GM19025 (cell line): ENCODE data around the gene PTPRN2.

Experiments
- ATAC-seq: cut with Tn5 transposase; IDR thresholded peaks from one replicate; pipeline ENCODE4 v1.9.1; 2021; ENCODE audit warnings: mild to moderate bottlenecking, low read depth, moderate library complexity; ENCODE audit not compliant: unreplicated experiment

Gene PTPRN2

DNA sequence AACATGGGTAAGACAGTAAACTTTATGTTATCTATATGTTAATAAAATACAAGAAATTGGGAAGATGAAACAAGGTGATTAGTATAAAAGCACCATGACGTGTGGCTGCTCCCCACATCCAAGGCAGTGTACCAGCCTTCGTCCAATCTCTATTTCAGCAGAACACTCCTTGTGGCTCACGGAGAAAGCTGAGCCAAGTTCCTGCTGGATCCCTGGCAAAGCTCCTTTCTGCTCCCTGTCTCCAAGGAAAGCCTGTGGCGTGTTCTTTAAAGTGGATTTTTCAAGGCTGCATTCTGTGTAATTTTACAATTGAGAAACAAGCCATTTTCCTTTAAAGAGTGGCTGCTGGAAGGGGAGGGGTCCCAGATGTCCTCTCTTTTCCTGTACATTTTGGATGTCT is 467.3 kb downstream of the PTPRN2 start:
- ATAC-seq, result no peak

DNA sequence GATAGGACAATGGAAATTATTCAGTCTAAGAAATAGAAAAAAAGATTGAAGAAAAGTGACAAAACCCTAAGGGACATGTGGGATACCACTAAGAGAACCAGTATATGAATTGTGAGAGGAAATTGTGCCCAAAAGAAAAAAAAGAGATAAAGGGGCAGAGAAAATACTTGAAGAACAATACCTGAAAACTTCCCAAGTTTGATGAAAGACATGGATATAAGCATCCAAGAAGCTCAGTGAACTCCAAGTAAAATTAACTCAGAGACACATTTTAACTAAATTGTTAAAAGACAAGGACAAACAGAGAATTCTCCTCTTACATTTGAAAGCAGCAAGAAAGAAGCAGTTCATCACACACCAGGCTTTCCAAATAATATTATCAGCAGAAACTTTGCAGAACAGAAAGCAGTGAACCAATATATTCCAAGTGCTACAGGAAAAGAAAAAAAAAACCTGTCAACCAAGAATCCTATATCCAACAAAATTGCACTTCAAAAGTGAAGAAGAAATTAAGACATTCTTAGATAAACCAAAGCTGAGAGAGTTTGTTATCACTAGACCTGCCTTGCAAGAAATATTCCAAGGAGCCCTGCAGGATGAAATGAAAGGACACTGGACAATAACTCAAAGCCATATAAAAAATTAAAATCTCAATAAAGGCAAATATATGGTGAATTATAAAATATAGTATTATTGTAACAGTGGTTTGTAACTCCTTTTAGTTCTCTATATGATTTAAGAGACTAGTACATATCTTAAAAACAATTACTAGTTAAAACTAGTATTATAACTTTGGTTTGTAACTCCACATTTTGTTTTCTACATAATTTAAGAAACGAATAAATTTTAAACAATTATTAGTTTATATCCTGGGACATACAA is 470.0 kb downstream of the PTPRN2 start:
- ATAC-seq, result no peak

DNA sequence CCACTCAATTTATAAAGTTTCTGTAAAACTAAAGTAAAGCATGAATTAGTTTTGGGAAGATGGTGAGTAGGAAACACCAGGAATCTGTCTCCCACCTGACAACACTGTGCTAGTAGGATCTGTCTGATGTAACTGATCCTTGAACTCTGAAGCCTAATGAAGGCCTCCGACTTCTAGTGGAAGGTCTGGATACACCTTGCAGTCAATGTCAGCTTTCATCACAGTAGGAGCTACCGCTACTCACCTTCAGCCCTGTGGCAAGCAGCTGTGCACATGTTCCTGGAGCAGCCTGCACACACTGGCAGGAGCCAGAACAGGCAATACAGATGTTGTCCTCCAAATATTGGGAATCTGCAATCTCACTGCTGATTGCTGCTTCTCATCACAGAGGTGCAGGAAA is 471.4 kb downstream of the PTPRN2 start:
- ATAC-seq, result no peak

DNA sequence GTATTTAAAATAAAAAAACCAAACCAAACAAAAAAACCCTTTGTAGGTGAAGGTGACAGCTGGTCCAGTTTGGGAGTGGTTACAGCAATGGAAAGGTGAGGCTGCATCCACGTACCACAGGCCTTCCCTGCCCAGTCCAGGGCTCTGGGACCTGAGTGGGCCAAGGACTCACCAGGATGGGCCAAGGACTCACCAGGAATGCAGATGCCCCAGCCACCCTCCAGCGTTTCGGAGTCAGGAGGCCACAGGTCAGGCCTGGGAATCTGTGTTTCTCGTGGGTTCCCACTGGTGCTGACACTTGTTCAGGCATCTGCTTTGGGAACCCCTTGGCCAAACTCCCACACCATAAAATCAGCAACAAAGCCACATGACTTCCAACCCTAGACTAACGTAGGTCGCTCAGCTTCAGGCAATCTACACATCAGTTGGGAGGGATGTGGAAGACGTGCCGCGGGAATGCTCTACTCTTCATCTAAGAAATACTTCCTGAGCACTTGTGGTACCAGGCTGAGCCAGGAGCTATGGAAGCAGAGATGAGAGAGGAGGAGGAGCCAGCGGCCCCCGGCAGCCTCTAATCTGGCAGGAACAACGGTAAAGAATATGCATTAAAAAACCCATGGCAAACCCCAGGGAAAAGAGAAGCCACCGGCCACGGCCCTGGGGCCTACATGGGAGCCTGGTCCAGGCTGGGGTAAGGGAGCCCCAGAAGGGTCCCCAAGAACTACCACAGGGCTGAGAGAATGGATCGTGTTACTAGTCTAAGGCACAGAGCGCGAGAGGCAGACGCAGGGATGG is 473.4 kb downstream of the PTPRN2 start:
- ATAC-seq, result no peak

DNA sequence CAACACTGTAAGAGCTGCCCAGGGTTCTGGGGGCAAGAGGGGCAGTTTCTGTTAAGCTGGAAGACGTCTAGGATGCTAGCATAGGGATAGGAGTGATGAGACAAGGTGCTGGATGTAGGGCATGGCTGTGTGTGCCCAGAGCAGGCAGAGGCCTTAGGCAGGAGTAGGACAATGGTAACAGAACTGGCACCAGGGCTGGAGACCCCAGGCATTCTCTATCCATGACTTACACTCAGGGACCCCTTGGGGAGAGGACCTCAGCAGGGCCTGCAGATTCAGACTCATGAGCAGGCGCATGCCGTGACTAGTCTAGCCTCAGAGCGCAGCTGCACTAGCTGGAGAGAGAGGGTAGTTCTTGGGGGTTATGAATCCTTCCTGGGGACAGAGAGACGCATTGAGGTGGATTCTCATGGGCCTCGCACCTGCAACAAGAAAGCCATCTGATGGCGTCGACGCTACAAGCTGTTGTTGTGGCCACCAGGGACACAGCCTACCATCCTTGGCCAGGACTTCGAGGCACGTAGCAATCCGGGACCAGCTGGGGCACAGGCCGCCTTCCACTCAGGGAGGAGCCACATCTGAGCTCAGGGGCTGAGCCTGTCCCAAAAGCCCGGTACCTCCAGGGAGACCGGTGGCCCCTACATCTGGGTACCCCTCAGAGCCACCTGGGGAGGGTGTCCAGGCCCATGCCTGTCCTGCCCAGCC is 474.1 kb downstream of the PTPRN2 start:
- no peak for ATAC-seq

DNA sequence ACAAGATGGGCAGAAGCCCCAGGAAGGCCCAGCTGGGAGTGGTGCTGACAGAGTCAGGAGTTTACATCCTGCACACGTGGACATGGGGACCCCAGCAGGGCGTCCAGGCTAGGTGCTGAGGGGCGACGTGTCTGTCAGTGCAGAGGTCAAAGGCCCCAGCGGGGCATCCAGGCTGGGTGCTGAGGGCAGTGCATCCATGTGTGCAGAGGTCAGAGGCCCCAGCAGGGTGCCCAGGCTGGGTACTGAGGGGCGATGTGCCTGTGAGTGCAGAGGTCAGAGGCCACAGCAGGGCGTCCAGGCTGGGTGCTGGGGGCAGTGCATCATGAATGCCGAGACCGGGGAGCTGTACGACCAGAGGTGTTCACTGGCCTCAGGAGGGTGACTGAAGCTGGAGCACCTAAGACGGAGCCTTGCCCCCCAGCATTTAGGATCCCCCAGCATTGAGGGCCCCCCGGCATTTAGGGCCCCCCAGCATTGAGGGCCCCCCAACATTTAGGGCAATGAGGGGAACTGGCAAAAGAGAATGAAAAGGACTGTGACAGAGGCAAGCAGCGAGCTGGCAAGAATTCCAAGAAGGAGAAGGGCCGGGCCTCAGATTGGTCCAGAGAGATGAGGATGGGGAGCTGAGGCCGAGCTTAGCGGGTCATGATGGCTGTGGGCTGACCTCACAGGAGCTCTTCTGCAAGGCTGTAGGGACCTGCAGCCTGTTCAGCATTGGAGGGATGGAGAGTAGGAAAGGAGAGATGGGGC is 474.9 kb downstream of the PTPRN2 start:
- ATAC-seq, result no peak

DNA sequence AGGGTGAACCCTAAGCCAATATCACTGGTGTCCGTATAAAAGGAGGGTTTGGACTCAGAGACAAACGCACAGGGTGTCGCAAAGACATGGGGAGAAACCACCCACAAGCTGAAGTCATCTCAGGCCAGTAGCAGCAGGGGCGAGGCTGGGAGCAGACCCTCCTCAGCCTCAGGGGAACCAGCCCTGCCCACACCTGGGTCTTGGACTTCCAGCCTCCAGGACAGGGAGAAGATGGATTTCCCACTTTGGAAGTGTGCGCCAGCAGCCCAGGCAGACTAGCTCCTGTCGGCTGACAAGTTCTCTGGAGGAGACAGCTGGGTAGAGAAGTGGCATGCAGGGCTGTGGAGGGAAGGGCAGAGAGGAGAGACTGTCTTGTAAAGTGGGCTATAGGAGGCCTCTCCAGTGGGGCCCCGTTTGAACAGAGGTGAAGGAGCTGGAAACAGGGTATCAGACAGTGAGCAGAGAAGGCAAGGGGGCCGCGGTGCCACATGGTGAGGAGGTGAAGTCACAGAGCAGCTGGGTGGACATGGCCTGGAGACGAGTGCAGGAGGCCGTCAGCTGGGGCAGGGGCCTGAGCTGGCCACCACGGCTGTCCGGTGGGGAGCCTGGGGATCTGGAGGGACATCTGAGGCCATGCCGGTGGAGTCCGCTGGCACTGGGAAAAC is 475.6 kb downstream of the PTPRN2 start:
- ATAC-seq, result no peak

DNA sequence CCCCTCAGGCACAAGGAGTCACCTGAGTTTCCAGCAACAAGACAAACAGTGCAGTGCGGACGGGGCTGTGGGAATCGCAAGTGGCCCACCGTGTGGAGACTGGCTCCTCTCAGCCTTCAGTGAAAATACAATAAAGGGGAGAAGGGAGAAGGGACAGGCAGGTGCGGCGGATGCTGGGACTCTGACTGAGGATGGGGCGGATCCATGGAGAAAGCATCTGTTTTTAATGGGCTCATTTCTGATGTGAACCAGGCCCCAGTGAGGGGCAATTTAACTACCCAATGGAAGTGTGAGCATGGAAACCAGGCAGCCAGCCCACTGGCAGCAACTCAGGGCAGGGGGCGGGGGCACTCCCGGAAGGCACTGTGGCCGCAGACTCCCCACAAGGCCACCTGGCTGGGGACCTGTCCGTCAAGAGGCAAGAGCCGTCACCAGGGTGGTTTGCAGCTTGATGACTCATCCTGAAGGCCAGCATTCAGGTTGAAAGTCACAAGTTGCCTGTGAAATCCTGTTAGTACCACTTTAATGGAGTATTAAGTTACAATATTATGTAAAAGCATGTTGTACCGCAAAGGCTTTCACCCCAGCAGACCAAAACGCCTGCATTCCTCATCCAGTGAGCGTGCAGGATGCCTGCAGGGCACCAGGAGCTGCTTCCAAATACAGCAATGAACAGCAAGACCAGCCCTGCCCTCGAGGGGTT is 476.4 kb downstream of the PTPRN2 start:
- no peak for ATAC-seq

DNA sequence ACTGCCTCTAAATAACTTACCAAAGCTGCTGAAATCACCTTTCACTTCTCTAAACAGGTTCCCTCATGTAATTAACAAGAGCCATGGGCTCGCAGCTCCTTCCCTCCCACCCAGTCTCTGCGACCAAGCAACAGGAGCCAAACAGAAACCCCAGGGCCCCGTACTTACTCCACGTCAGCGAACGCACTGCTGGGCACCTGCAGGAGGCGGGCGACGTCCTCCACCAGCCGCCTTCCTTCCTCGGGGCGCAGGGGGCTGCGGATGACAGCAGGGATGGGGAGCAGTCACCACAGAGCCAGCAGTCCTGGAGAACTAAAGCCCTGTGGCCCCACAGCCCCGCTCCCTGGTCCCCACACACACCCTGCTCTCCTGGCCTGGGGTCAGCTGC is 477.0 kb downstream of the PTPRN2 start:
- ATAC-seq, result no peak

DNA sequence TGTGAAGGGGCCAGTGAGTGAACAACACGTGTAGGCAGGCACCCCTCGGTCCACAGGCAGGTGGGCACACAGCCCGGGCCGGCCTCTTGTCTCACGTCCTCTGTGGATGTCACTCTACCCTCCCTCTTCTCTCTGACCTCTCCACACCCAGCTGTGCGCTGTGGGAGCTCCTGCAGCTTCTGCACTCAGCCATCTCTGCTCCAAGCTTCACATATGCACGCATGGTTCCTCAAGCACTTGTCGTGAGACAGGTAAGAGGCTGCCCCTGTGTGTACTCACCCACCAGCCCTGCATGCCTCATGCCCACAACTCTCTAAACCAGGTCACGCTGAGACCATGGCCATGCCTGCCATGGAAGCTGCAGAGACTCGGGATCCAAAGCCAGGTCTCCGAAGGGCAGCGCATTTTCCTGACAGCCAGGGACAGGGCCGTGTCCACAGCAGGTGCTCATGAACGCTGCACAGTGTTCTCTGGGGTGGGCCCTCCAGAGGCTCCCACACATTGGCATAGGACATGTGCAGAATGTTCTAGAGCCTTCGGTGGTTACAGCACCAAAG is 477.5 kb downstream of the PTPRN2 start:
- no peak for ATAC-seq

DNA sequence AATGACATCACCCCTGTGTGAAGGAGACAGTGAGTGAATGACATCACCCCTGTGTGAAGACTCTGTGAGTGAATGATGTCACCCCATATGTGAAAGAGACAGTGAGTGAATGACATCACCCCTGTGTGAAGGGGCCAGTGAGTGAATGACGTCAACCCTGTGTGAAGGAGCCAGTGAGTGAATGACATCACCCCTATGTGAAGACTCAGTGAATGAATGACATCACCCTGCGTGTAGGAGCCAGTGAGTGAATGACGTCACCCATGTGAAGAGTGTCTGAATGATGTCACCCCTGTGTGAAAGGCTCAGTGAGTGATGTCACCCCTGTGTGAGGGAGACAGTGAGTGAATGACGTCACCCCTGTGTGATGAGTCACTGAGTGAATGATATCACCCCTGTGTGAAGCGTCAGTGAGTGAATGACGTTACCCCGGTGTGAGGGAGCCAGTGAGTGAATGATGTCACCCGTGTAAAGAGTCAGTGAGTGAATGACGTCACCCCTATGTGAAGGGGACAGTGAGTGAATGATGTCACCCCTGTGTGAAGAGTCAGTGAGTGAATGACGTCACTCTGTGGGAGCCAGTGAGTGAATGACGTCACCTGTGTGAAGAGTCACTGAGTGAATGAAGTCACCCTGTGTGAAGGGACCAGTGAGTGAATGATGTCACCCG is 478.1 kb downstream of the PTPRN2 start:
- no peak for ATAC-seq

DNA sequence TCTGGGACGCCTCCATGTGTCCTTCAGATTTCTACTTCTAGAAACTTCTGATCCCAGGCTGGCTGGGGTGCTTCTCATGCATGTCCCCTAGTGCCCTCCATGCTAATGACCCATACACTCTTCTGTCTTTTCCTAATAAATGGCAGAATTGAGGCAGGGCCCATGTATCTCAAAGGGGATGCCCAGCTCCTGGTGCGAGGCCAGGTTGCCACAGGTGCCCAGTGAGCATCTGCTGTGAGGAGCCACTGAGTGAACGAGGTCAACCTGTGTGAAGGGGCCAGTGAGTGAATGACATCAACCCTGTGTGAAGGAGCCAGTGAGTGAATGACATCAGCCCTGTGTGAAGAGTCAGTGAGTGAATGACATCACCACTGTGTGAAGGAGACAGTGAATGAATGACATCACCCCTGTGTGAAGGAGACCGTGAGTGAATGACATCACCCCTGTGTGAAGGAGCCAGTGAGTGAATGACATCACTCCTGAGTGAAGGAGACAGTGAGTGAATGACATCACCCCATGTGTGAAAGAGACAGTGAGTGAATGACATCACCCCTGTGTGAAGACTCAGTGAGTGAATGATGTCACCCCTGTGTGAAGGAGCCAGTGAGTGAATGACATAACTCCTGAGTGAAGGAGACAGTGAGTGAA is 478.9 kb downstream of the PTPRN2 start:
- no peak for ATAC-seq

DNA sequence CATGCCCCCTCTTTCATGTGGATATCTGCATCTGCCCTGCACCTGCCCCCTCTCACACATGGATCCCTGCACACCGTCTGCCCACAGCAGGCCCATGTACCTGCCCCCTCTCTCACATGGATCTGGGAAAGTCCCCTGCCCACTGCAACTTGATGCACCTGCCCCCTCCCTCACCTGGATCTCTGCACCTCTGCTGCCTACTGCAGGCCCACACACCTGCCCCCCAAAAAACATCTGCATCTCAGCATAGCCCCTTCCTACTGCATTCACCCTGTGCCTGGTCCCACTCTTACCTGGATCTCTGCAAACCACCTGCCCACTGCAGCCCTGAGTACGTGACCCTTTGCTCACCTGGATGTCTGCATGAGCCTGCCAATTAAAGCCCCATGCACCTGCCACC is 479.8 kb downstream of the PTPRN2 start:
- no peak for ATAC-seq

DNA sequence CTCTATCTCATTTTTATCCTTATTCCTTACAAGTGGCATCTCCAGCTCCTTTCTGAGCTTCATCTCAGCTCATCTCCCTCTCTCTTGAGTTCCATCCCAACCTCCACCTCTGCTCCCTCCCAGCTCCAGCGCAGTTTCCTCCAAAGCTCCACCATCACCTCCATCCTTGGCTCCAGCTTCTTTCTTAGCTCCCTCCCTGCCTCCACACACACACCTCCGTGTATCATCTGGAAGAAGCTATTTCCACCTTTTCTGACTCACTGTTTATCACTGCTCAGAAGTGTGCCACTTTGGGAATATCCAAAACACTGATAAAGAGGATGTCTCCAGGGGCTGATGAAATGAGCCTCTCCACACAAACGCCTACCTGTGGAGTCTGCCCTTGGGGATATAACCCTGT is 481.4 kb downstream of the PTPRN2 start:
- no peak for ATAC-seq

DNA sequence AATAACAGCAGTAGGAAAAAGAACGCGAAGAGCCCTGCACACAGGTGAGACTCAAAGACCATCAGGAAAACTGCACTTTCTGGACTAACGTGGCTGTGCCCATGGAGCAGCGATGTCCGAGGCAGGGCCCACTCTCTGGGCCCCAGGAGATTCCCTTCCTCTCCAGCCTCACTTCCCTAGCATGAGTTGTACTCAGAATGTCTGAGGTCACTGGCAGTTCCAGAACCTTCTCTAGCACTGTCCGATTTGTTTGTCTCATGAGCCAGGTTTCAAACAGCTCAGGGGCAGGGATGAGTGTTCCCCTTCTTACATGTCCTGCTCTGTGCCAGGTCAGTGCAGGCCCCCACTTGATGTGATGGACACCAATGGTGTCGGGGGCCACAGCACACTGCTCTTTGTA is 484.2 kb downstream of the PTPRN2 start:
- ATAC-seq, result no peak

DNA sequence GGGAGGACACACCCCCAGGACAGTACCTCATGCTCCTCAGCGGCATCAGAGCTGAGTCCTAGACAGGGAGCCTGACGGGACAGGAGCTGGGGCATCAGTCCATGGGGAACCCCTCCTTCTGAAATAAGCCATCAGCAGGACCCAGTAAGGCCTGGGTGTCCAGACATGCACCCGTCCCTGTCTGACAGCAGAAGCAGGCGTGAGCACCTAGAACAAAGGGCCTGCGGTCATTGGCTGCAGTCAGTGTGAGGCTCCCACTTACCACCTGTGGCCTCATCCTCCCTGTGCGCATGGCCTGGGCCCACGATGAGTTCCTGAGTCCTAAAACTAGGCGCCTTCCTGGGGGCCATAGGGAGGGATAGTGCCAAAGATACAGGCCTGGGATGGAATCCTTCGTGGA is 484.7 kb downstream of the PTPRN2 start:
- no peak for ATAC-seq

DNA sequence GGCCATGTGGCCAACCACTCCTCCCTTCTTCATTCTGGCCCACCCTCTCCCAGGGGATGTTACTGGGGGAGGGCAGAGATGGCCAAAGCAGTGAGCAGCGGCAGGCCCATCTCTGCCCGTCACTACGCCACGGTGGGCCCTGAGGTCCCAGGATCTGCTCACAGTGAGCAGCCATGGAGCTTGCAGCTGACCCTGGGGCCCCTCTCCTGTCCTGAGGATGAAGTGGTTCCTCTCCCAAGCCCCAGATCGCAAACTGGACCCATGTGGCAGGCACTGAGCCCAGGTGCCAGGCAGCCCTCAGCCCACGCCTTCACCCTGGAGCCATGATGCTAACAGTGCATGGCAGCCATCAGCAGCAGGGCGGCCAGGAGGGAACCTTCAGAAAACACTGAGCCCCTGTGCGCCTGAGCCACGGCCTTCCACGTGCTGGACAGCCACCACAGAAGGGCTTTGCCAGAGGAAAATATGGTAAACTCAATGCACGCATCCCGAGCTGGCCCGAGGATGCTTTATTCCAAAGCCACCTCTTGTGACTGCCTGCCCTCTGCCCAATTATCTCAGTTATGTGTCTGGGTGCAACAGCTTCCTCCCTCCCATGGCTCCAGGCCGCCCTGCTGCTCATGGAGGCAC is 485.7 kb downstream of the PTPRN2 start:
- no peak for ATAC-seq
